Measurements from ENCODE around the gene IFITM2.

IFITM2 gene

GRCh38 chr11:349270-349954, 41.8 kb downstream of the IFITM2 start:
- DNase-seq = peak; percentile 50

DNA sequence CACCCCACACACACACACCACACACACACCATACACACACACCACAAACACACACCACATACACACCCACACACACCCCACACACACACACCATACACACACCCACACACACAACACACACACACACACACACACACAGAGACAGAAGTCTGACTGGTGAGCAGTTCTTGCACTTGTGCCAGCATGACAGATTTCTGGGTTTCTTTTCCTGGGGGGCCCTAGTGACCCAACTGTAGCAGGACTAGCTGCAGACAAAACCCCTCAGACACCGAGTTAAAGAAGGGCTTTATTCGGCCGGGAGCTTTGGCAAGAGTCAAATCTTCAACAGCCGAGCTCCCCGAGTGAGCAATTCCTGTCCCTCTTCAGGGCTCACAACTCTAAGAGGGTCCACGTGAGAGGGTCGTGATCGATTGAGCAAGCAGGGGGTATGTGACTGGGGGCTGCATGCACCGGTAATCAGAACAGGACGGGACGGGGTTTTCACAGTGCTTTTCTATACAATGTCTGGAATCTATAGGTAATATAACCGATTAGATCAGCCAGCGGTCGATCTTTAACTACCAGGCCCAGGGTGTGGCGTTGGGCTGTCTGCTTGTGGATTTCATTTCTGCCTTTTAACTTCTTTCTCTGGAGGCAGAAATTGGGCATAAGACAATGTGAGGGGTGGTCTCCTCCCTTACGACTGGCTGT, 42.6 kb downstream of the IFITM2 start:
- DNase-seq = peak; percentile 2

DNA sequence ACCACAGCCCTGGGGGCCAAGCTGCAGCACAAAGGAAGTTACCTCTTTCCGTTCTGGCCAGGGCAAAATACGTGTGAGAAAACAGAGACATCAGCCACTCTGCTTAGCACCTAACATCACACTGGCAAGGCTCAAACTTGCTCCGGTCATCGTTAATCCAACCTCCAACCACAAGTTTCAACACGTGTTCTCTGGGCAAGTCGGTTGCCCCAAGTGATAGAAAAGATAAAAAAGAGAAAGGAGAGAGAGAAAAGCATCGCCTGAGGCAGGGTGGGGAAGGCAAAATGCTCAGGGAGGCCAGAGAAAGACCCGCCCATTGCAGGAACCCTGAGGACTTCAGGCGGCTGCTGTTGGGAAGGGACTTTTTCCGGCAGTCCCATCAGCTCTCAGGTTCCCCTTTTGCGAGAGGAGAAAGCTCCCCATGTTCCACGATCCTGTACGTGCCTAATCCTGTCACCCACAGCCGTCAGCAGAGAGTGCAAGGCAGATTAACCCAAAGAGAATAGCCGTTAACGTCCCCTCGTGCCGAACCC, 43.2 kb downstream of the IFITM2 start:
- DNase-seq = peak; percentile 53

DNA sequence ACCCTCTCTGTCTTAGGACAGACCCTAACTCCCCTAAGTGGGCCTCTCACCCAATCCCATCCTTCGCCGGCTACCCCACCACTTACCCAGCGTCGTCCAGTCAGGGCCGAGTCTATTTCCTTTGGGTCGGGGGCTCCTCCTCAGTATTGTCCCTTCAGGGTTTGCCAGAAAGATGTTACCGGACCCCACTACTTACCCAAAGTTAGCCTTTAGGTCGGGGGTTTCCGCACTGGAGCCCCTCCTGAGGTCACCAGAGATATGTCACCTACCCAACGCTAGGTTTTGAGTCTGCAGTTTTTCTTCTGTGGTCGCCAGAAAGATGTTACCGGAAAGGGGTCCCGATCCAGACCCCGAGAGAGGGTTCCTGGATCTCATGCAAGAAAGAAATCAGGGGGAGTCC, 43.8 kb downstream of the IFITM2 start:
- DNase-seq = peak; percentile 57

DNA sequence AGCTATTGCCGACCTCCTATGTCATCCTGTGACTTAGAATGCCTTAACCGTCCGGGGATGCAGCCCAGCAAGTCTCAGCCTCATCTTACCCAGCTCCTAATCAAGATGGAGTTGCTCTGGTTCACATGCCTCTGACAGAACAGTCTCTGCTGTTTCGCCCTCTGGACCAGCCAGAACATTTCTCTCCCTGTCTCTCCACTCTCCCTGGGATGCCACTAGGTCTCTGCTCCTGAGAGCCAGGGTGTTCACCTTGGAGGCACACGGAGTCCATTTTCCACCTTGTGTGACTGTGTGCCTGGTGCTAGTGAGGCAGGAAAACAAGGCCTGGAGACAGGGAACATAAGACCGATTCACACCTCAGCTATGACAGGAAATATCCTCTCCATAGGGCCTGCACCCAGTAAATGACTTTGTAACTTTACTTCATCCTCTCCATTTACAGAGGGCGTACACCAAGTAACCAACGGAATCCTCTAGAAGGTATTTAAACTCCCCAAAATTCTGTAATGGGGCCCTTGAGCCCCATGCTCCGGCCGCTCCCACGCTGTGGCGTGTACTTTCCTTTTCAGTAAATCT, 44.9 kb downstream of the IFITM2 start:
- DNase-seq = peak; percentile 34

DNA sequence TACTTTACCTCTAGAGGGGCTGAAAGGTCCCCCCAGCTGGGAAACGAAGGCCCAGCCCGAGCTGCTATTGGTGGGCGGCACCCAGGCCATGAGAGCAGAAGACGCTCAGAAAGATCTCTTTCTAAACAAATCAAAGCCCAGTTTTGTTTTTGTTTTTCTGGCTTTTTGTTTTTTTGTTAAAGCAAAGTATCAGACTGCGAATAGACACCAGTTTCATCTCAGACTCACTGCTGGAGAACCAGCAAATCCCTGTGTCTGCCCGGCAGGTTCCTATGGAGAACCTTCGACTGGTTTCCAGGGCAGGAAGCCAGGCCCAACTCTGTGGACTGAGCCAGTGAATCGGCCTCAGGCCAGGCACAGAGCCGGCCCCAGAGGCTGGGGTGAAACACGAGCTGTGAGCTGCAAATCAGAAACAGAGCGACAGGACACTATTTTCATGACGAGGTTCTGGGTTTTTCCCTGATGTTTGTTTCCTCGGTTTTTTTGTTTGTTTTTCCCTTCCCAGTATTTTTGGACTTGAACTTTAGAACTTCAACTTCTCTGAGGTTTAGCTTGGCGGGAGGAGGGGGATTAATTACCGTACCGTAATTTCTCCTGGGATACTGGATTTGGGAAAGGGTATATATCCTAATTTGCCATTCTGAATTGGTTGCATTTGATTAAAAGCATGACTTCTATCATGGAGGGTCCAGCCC, 45.7 kb downstream of the IFITM2 start:
- peak; percentile 61 for DNase-seq

DNA sequence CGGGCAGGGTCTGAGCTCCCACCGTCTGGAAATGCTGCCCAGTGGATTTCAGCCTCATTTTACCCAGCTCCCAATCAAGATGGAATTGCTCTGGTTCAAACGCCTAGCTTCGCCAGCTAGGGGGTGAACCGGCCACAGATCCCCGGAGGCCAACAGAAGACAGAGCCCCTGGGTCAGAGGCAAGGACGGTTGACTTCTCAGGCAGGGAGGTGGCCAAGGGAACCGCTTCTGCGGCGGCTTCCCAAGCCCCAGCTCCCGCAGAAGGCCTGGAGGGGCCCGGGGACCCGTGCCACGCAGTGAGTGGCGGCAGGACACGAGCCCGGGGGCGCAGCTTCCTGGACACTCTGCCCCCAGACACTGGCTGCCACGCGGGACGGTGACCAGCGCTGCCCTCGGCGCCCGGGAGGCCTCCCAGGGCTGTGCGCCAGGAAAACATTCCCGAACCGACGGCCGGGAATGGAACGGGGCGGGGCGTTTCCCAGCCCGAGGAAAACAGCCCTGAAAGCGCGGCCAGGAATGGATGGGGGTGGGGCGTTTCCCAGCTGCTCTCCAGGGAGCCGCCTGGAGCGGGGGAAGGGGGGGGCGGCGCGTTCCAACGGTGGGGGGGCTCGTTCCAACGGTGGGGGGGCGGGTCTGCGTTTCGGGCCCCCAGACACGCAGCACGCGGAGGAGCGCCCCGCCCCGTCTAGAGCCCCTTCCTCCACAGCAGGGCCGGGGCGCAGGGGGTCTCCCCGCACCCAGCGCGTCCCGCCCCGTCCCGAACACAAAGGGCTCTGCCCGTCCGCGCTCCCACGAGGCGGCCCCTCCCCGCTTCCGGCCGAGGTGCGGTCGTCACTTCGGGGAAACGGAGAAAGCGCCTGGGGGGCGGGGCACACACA, 48.2 kb downstream of the IFITM2 start:
- peak; percentile 93 for DNase-seq

GRCh38 chr11:356610-357009, 49.0 kb downstream of the IFITM2 start:
- DNase-seq = peak; percentile 36

DNA sequence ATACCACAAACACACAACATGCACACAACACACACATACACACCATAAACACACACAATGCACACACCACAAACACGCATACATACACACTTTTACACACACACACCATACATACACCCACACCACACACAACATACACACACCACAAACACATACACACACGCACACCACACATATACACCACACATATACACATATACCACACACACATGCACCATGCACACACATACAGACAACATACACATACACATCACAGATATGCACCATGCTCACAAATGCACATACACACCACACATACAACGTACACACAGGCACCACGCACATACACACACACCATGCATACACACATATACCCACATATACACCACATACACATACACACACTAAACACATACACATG, 50.0 kb downstream of the IFITM2 start:
- peak; percentile 10 for DNase-seq

GRCh38 chr11:358129-358800, 50.6 kb downstream of the IFITM2 start:
- peak; percentile 34 for DNase-seq
